ENCODE data around the gene SUCLG1.

Gene SUCLG1

DNA sequence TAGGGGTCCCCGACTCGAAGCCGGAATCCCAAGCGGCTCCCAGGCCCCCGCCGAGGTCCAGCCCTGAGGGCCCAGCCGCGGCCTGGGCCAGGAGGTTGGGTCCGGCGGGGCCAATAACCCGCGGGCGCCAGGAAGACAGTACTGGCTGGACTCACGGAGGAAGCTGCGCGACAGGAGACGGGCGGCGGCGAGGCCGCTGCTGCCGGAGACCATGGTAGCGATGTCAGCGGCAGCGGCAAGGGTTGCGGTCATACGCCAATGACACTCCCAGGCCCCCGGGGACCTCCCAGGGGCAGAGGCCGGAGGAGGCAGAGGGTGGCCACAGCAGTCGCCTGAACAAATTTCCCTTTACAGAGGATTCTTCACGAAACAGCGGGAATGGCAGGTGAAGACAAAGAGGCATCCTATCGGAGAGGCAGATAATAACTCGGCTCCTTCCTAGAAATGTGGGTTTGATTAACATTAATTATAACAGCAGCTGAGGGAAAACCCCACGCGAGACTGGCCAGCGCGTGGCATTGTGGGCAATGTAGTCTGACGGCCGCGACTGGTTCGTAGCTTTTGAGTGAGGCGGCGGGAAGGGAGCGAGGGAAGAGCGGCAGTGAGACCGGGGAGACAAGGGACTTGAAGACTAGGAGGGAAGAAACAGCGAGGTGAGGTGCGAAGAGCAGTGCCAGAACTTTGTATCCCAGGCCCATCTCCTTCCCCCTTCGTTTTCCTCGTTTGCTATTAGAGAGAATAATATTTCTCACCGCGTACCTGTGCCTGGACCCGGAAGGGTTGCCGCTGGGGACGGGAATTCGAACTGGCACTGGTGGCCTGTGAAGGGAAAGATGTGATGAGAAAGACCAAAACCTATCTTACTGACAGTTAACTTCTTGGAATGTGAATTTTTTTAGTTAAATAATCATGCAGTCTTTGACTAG, at the start of gene SUCLG1:
TSS of gene SUCLG1 (minus strand) at position 263 of the 926 bp plus-strand sequence. CDS start at position 252, 11 bp downstream.
- Histone ChIP-seq H3K4me2 (ENCODE audit: low read length) (peak within 1 kb of the TSS; percentile 86), H3K9ac (ENCODE audit: low read length) (peak within 1 kb of the TSS; percentile 97), H3K4me3 (ENCODE audit: low read depth, low read length, poor library complexity, severe bottlenecking) (peak within 1 kb of the TSS; percentile 95), H2AFZ (ENCODE audit: low read length) (peak within 1 kb of the TSS; percentile 77; the same call in 1 of the 2 replicates), H4K20me1 (ENCODE audit: insufficient read depth, low read length) (no peaks in the 10 kb centered on the region), H3K9me3 (ENCODE audit: low read length) (no peaks in the 10 kb centered on the region), H3F3A (ENCODE audit: insufficient read depth, low read length) (no peaks in the 10 kb centered on the region), H3K79me2 (ENCODE audit: insufficient read depth, low read length) (peaks cover 41% of the 10 kb centered on the region), H3K27me3 (ENCODE audit: insufficient read depth, low read length) (no peaks in the 10 kb centered on the region), H3K4me1 (ENCODE audit: insufficient read depth, low read length, severe bottlenecking) (peaks cover 29% of the 10 kb centered on the region), H3K36me3 (ENCODE audit: insufficient read depth, low read length) (no peaks in the 10 kb centered on the region), H3K9me2 (ENCODE audit: low read depth, low read length) (no peaks in the 10 kb centered on the region), H3K27ac (ENCODE audit: low read depth, low read length, poor library complexity, severe bottlenecking) (peak within 1 kb of the TSS; percentile 56)
- TF ChIP-seq, protein P1, sequence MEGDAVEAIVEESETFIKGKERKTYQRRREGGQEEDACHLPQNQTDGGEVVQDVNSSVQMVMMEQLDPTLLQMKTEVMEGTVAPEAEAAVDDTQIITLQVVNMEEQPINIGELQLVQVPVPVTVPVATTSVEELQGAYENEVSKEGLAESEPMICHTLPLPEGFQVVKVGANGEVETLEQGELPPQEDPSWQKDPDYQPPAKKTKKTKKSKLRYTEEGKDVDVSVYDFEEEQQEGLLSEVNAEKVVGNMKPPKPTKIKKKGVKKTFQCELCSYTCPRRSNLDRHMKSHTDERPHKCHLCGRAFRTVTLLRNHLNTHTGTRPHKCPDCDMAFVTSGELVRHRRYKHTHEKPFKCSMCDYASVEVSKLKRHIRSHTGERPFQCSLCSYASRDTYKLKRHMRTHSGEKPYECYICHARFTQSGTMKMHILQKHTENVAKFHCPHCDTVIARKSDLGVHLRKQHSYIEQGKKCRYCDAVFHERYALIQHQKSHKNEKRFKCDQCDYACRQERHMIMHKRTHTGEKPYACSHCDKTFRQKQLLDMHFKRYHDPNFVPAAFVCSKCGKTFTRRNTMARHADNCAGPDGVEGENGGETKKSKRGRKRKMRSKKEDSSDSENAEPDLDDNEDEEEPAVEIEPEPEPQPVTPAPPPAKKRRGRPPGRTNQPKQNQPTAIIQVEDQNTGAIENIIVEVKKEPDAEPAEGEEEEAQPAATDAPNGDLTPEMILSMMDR (IDR thresholded peaks at IDR 0.05; ENCODE audit: low read length), result no peak
- TF ChIP-seq EZH2 (IDR thresholded peaks at IDR 0.05; ENCODE audit: borderline replicate concordance, low read length), result no peak

DNA sequence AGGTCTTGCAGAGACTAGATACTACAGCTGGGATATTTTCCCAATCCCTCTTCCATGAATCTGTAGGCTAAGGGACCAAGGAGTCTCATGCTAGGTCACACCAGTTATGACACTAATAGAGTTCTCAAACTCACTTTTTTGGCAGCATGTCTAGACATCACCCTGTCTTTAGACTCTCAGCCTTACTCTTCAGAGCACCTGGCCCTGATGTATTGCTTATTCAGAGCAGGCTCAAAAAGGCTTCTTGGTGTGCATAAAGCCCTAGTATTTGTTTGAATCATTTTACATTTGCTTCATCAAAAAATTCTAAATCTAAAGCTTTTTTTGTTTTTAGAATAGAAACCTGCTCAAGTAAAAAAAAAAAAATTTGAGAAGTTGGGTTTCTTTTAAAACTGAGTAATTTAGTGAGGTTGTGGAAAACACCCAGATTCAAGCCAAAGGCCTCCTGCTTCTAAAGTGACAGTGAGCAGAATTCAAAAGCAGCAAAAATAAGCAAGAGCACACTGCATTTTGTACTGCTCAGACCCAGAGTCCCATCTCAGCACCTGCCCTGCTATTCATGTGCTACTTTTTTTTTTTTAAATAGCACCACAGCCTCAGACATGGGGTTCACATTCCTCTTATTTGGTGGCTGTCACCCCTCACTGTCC, 39.2 kb upstream of the SUCLG1 start:
- Histone ChIP-seq H3K27me3 (ENCODE audit: insufficient read depth, low read length) (no peaks in the 10 kb centered on the region), H3K9me3 (ENCODE audit: low read length) (no peaks in the 10 kb centered on the region), H3K9ac (ENCODE audit: low read length) (no peak overlapping the region), H3K4me3 (ENCODE audit: low read depth, low read length, poor library complexity, severe bottlenecking) (no peak overlapping the region), H3K9me2 (ENCODE audit: low read depth, low read length) (no peaks in the 10 kb centered on the region), H2AFZ (ENCODE audit: low read length) (no peak overlapping the region), H3K27ac (ENCODE audit: low read depth, low read length, poor library complexity, severe bottlenecking) (no peak overlapping the region), H3K4me2 (ENCODE audit: low read length) (no peak overlapping the region), H3K36me3 (ENCODE audit: insufficient read depth, low read length) (no peaks in the 10 kb centered on the region), H4K20me1 (ENCODE audit: insufficient read depth, low read length) (no peaks in the 10 kb centered on the region), H3K79me2 (ENCODE audit: insufficient read depth, low read length) (no peaks in the 10 kb centered on the region), H3K4me1 (ENCODE audit: insufficient read depth, low read length, severe bottlenecking) (no peaks in the 10 kb centered on the region), H3F3A (ENCODE audit: insufficient read depth, low read length) (no peaks in the 10 kb centered on the region)
- TF ChIP-seq EZH2 (IDR thresholded peaks at IDR 0.05; ENCODE audit: borderline replicate concordance, low read length), result no peak
- TF ChIP-seq, protein P1 (IDR thresholded peaks at IDR 0.05; ENCODE audit: low read length), result no peak

DNA sequence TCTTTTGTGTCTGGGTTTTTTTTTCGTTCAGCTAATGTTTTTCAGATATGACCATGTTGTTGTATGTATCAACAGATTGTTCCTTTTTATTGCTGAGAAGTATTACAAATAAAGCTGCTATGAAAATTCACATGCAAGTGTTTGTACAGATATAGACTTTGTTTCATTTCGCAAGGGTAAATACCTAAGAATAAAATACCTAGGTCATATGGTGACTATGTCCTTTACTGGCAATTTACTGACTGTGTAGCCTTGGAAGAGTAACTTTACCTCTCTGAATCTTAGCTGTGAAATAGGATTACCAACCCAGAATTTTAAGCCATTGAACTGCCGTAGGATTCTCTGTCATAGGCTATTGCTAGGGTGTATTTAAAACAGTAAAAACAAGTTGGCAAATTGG, 38.2 kb upstream of the SUCLG1 start:
- TF ChIP-seq, protein P1 (IDR thresholded peaks at IDR 0.05; ENCODE audit: low read length), result no peak
- no peak for TF ChIP-seq EZH2 (IDR thresholded peaks at IDR 0.05; ENCODE audit: borderline replicate concordance, low read length)
- Histone ChIP-seq H3K4me3 (ENCODE audit: low read depth, low read length, poor library complexity, severe bottlenecking) (no peak overlapping the region), H3K4me2 (ENCODE audit: low read length) (no peak overlapping the region), H3K27ac (ENCODE audit: low read depth, low read length, poor library complexity, severe bottlenecking) (no peak overlapping the region), H3K9ac (ENCODE audit: low read length) (no peak overlapping the region), H3K27me3 (ENCODE audit: insufficient read depth, low read length) (no peaks in the 10 kb centered on the region), H4K20me1 (ENCODE audit: insufficient read depth, low read length) (no peaks in the 10 kb centered on the region), H2AFZ (ENCODE audit: low read length) (no peak overlapping the region), H3F3A (ENCODE audit: insufficient read depth, low read length) (no peaks in the 10 kb centered on the region), H3K79me2 (ENCODE audit: insufficient read depth, low read length) (no peaks in the 10 kb centered on the region), H3K9me2 (ENCODE audit: low read depth, low read length) (no peaks in the 10 kb centered on the region), H3K9me3 (ENCODE audit: low read length) (no peaks in the 10 kb centered on the region), H3K4me1 (ENCODE audit: insufficient read depth, low read length, severe bottlenecking) (no peaks in the 10 kb centered on the region), H3K36me3 (ENCODE audit: insufficient read depth, low read length) (no peaks in the 10 kb centered on the region)

All from OCI-LY1 (cell line).